ENCODE measurements around the gene UBL4B.

The UBL4B gene

GRCh38 chr1:110136911-110137310 is 24.7 kb downstream of the UBL4B start:
- DNase-seq (ENCODE audit: low read depth), result no peak
- TF ChIP-seq CTCF (IDR thresholded peaks at IDR 0.05; ENCODE audit: low read length, missing control alignments), result no peak
- no peak overlapping the region for H3K4me3 ChIP-seq (replicated peaks; ENCODE audit: low read depth, low read length)

- no peak for TF ChIP-seq CTCF (IDR thresholded peaks at IDR 0.05; ENCODE audit: low read length, missing control alignments)
- no peak for DNase-seq (ENCODE audit: low read depth)
- H3K4me3 ChIP-seq (replicated peaks; ENCODE audit: low read depth, low read length), result no peak overlapping the region
These were observed 26.7 kb downstream of the UBL4B start for GRCh38 chr1:110138956-110139355.

- TF ChIP-seq CTCF (IDR thresholded peaks at IDR 0.05; ENCODE audit: low read length, missing control alignments), result no peak
- H3K4me3 ChIP-seq (replicated peaks; ENCODE audit: low read depth, low read length), result no peak overlapping the region
- no peak for DNase-seq (ENCODE audit: low read depth)
These were observed 32.1 kb downstream of the UBL4B start for GRCh38 chr1:110144366-110144765.

- no peak overlapping the region for H3K4me3 ChIP-seq (replicated peaks; ENCODE audit: low read depth, low read length)
- peak; percentile 7 for DNase-seq (ENCODE audit: low read depth)
- TF ChIP-seq CTCF (IDR thresholded peaks at IDR 0.05; ENCODE audit: low read length, missing control alignments), result peak; percentile 38
These were observed 36.7 kb downstream of the UBL4B start for GRCh38 chr1:110148961-110149360.

GRCh38 chr1:110150330-110151174 is 38.3 kb downstream of the UBL4B start, which contains the start of gene SLC6A17:
Gene SLC6A17 (plus strand): TSS chr1:110150494. CDS start chr1:110166930, 16,436 bp downstream.
- H3K4me3 ChIP-seq (replicated peaks; ENCODE audit: low read depth, low read length), result no peak within 1 kb of the TSS
- DNase-seq (ENCODE audit: low read depth), result peak; percentile 45
- no peak for TF ChIP-seq CTCF (IDR thresholded peaks at IDR 0.05; ENCODE audit: low read length, missing control alignments)

GRCh38 chr1:110151175-110151669 is 39.0 kb downstream of the UBL4B start:
- DNase-seq (ENCODE audit: low read depth), result no peak
- H3K4me3 ChIP-seq (replicated peaks; ENCODE audit: low read depth, low read length), result no peak overlapping the region

More at GRCh38 chr1:110151175-110151669, 39.0 kb downstream of the UBL4B start:
- no peak for TF ChIP-seq CTCF (IDR thresholded peaks at IDR 0.05; ENCODE audit: low read length, missing control alignments)

All from fibroblast of pulmonary artery (primary cell).